Activated CD4-positive, alpha-beta T cell treated with anti-CD3 and anti-CD28 coated beads for 24 hours (primary cell): ENCODE data around the gene DAZAP1.
"Not testable (repeated sequence)": the region's sequence is repeated elsewhere in the genome, so short reads cannot be mapped to it uniquely, and the experiment has no call there.

ENCODE experiments used
- DNase-seq, 2 donors: peaks; one replicate each; pipeline ENCODE4 v3.0.0-alpha.2; 2020; ENCODE audit warnings: low read depth in 2 of 2

DAZAP1 gene

DNA sequence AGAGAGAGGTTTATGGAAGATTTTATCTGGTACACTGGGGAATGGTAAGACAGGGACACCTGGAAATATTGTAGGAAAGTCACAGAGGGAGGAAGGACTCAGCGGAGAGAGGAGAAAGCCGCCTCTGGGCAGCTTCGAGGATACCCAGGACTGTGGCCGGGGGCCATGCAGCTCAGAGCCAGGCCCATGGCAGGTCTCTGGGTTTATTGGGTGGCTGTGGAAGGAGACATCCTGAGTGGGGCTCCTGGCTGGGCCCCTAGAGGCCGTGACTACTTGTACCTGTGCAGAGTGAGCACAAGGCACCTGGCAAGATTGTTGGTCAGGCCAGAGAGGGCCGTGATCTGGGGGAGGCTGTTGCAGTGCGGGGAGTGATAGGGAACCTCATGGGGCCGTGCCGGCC, 3.4 kb downstream of the DAZAP1 start:
- DNase-seq, result no peak

DNA sequence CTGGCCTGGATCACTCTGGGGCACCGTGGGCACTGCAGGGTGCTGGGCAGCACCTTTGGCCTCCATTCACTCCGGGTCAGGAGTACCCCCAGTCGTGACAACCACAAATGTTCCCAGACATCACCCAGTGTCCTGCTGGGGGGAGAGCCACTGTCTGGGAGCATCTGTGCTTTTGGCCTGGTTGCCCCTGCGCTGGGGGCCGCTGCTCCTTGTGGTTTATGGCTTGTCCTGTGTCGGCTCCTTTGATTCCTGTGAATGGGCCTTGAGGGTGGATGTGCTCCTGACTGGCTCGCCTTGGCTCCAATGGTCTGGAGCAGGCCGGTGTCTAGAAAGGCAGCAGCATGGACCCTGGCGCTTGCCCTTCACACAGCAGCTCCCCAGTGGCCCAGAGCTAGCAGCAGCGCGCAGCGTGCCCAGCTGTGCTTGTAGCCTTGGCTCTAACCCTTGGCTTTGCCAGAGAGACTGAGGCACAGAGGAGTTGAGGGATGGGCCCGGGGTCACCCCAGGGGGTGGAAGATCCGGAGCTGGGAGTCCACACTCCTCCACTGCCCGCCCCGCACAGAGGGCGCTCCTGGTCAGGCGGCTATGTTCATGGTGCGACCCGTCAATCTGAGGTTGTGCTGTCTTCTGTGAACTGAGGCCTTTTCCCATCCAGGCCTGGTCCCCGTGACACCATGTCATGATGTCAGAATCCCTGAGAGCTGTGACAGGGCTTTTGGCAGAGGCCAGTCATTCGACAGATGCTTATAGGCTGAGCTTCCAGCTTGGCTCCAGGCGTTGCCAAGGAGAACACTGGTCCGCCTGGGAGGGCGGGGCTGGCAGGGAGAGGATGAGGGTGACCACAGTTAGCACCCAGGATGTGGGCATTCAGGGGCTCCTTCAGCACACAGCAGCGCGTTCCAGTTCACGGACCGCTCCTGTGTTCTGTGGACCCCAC, 4.1 kb downstream of the DAZAP1 start:
- no peak for DNase-seq

DNA sequence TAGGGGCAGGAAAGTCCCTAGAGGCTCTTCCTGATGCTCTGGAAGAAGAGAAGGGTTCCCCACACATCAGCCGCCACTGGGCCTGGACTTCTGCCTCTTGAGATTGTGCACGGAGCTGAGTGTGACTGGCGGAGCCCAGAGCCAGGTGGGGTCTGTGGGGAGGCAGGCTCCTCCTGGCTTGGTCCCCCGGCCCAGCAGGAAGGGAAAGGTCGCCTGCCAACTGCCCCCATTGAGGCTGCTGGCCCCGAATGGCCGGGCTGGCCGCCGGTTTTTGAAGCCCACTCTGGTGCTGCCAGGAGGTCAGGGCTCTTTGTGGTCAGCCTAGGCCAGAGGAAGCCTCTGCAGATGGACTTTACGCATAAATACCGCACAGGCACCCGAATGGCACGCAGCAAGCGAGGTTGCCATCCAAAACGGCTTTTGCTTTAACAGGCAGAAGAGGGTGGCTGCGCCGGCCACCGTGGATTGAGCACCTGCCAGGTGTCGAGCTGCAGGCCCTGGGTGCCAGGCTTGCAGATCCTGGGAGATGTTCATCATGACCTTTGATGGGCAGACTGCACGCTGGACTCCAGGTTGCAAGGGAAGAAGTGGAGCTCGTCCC, 5.0 kb downstream of the DAZAP1 start:
- DNase-seq, result no peak

DNA sequence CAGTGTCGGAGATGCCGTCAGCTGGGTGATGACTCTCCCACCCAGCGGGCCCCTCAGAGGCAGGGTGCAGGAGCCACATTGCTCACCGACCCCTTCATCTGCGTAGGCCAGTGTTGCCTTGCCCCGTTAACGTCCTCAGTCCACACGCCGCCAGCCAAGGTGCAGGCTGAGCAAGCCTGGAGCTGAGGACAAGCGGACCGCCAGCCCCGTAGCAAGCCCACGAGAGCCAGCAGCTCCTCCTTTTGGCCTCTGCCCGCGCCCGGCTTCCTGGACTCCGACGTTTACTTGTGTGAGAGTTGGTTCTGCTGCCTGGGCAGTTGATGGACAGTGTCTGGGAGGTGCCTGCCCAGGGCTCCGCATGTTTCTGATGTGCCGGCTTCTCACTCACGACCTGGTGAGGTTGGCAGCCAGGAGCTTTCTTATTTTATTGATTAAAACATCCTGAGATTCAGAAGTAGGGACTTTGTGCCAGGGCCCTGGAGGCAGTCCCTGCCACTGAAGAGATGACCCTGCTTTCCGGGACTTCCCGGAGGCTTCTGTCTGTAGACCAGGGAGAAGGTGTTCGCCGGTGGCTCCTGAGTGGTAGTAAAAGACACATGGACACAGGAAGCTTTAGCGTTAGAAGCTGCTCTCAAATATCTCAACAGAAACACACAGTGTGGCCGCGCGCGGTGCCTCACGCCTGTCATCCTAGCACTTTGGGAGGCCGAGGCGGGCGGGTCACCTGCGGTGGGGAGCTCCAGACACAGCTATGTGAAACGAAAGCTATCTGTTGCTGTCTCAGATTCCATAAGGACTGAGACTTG, 5.8 kb downstream of the DAZAP1 start:
- DNase-seq, result no peak

DNA sequence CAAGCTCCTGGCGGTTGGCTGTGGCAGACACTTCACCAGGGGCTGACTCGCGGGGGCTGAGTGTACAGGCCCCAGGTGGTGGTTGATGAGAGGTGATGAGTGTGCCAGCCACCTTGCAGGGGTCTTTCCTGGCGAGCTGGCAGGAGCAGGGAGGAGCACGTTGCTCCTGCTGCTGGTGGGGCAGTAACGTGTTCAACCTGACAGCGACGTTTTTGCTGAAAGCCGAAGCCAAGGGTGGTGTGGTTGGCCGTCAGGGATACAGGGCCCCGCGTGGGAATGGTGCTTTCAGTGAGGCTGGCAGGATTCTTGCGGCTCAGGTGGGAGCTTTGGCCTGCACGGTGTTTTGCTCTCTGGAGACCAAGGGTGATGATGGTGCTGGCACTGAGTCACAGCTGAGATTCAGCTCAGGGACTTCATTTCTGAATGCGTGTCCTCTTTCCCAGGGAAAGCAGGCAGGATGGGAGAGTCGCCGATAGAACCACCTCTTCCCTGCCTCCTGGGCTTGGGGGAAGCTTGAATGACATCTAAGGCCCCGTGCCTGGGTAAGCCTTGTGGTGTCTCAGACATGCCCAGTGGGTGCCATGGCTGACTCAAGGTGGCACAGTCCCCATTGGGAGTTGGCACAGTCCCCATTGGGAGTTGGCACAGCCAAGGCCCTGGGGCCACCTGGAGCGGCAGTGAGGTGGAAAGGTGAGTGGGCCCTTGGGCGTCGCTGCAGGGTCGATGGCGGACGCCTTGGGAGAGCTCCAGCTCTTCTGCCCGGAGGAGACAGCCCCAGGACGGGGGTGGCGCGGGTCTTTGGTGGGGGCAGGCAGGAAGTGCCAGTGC, 8.8 kb downstream of the DAZAP1 start:
- DNase-seq, result no peak

DNA sequence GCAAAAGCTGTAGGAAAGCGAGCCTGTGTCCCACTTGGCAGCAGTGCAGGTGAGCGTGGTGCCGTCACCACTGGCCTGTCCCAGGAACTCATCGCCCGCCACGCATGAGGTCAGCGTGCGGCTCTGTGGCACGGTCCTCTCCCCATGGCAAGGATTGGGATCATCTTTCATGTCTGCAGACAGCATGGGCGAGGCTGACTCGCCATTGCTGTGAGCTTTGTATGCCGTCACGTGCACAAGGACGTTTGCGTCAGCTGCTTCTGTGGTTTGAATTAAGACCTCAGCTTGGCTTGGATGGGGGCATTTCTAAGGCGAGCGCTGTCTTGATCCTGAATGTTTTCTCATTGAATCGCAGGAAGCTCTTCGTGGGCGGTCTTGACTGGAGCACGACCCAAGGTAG, 9.8 kb downstream of the DAZAP1 start:
- no peak for DNase-seq

DNA sequence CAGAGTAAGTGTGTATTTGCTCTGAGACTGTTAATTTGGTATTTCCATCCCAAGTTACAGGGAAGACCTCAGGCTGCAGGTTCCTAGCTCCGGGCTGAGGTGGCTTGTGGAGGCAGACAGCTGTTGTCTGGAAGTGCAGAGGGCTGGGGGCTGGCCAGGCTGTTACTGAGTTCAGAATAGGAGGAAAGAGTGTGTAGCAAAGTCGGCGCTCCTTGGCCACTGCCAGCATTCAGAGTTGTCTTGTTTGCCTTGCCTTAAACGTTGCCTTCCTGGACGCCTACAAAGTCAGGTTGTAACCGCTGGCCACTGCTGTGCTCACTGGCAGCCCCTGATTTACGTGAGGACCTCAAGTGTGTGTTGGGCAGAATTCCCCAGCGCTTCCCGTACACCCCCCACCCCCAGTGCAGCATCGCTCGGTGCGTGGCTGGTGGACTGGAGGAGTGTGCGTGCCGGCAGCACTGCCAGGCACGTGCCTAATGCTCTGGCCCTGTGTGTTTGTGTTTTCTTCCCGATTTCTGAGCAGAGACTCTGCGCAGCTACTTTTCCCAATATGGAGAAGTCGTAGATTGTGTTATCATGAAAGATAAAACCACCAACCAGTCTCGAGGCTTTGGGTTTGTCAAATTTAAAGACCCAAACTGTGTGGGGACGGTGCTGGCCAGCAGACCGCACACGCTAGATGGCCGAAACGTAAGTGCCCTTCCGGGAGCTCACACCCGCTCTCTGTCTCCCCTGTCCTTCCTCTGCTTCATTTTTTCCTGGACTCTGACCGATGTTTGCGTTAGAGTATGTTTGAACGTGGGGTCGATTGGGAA, 10.5 kb downstream of the DAZAP1 start:
- DNase-seq, result no peak

DNA sequence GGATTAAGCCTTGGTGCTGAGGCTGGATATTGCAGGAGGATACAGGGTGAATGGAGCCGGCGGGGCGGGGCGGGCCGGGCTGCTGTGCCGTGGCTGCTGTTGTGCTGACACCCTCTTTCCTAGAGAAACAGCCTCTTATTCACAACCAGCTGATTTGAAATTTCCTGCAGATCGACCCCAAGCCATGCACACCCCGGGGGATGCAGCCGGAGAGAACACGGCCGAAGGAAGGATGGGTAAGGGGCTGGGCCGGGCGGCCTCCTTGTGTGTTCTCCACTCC, 11.1 kb downstream of the DAZAP1 start:
- no peak for DNase-seq

DNA sequence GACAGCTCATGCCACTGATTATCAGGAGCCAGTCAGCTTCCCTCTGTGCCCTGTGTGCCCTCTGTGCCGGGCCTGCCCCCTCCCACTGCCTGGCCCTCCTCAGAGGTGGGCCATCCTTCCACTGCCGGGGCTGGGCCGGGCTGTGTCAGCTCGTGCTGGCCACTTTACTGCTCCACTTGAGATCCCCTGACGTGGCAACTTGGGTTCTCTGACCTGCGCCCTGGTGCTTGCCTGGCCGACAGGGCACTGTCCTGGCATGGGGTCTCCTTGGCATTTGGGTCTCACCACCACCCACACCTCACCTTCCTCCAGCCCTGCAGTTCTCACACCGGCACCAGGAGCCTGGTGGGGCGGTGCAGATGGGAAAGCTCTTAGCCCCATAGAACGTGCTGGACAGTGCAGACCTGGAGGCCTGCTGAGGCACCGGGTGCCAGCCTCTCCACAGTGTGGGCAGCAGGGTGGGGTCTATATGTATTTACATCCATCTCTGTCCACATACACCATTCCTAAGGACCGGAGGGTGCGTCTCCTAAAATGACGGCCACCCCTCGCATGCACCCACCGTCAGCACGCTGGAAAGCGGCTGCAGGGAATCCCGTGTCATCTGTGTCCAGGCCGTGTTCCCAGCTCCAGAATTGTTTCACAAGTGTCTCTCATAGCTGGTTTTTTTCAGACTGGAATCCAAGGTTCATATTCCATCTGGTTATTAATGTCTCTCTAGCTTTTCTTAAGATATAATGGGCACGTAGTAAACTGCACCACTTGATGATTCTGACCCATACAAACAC, 11.8 kb downstream of the DAZAP1 start:
- DNase-seq, result no peak

DNA sequence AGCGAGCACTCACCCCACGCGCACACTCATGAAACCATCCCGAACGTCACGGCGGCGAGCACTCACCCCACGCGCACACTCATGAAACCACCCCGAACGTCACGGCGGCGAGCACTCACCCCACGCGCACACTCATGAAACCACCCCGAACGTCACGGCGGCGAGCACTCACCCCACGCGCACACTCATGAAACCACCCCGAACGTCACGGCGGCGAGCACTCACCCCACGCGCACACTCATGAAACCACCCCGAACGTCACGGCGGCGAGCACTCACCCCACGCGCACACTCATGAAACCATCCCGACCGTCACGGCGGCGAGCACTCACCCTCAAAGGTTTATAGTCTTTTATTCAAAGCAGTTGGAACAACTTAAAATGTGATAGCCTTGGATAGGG, 12.7 kb downstream of the DAZAP1 start:
- DNase-seq, result not testable (repeated sequence)

DNA sequence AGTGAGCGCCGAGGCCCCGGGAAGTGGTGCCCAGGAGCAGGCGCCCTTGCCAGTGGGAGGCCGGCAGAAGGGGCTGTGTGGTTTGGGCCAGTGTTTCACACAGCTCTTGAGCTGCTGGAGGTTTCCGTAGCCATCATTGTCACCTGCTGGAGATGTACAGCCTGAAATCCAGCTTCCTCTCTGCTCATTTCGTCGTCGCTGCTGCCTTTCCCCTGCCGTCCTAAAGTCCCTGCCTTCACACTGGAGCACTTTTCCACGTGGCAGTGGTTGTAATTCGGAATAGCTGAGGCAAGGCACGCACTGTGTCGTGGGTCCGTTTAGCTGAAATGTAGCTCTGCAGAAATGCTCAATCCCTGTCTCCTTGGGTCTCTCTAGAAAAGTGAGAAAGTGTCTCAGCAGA, 13.2 kb downstream of the DAZAP1 start:
- no peak for DNase-seq

DNA sequence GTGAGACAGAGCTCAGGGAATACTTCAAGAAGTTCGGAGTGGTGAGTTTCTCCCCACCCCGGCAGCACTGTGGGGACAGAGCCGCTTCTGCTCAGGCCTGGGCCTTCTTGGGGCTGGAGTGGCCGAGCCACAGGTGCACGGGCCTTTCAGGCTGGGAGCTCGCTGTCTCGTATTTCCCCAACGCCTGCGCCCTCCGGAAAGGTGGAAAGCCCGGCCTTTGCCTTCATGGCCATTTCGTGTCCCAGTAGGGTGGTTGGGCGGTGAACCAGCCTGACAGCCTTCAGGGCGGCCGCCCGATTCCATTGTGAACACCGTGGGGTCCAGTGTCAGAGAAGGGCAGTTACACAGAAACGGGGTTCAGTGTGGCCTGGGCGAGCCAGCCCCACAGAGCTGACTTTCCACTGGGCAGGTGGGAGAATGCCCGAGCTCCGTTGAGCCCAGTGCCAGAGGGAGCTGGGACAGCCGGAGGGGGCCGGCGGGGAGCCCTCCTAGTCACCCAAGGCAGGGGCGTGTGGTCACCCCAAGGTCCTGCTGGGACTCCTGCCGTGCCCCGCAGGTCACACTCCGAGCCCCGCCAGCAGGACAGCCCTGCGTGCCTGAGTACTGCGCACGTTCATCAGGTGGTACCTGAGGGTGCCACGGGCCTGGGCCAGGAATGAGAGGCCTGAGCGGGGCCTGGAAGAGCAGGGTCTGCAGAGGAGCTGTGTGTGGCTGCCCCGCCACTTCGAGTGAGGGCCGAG, 14.0 kb downstream of the DAZAP1 start:
- DNase-seq, result no peak

DNA sequence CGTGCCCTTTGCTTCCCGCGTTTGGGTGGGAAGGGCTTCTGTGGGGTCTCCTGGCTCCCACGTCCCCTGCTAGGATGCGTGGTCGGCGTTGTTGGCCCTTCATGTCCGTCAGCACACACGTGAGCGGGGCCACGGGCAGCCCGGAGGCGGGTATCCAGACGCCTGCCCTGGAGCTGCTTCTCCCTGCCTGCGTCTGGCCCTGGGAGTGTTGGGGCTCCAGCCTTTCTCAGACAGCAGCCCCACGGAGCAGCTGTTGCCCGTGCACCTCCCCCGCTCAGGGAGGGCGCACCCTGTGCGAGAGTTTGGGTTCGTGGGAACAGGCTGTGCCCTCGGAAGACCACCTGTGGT, 14.5 kb downstream of the DAZAP1 start:
- DNase-seq, result no peak

DNA sequence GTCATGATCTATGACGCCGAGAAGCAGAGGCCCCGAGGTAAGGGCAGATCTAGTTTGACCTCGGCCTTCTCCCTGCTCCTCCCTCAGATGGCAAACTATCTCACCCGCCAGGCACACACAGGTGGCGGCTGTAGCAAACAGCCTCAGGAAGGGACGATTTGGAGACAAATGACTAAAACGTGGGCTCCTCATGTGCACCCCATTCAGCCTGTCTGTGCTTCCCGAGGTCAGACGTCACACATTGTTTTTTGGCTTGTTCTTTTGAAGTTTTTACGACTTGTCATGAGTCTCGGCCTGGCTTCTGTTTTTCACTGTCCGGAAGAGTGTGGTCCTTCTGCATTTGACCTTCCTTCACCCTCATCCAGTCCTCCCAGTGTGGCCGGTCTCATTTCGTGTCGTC, 15.0 kb downstream of the DAZAP1 start:
- DNase-seq, result no peak

DNA sequence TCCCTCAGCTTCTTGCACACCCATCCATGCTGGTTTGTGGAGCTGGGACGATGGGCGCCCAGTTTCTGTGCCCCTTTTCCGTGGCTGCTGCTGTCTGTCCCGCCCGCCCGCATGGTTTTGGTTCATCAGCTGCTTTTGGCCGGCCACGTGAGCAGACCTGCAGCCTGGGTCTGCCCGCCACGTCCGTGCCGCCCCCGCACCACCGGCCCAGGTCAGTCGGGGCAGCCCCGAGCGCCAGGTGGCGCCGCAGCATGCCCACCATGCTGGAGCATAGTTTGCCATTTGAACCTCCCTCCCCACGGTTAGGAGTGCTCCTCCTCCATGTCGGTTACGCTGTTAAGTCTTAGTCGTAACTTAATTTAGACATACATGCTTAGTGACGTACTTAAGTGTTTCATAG, 15.6 kb downstream of the DAZAP1 start:
- no peak for DNase-seq

DNA sequence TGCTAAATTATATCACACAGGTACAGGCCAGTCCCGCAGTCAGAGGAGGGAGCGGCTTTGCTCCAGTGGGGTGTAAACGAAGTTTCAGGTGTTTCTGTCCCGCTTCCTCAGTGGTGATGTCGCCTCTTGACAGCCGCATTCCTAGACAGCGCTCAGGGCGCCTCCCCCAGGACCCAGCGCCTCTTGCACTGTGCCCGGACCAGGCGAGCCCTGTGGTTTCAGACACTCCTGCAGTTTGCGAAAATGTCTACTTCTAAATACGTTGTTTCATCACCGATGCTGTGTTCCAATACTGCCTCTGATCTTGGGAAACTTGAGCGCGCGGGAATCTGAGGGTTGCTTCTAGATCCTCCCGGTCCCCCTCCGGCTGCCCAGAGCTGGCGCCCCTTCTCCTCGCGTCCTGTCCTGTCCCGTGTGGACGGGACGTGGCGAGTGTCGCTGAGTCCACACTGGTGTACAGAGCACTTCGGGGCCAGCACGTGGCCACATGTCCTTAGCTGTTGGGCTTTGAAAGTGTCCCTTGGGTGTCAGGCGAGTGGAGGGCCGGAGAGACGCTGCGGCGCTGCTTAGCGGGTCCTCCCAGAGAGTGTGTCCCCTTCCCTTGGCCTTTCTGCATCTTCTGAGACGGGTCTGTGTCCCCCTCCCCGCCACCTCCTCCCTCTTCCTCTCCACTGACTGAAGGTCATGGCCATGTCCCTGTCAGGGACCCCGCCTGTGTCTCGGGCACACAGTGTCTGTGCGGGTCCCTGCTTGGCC, 16.2 kb downstream of the DAZAP1 start:
- no peak for DNase-seq

DNA sequence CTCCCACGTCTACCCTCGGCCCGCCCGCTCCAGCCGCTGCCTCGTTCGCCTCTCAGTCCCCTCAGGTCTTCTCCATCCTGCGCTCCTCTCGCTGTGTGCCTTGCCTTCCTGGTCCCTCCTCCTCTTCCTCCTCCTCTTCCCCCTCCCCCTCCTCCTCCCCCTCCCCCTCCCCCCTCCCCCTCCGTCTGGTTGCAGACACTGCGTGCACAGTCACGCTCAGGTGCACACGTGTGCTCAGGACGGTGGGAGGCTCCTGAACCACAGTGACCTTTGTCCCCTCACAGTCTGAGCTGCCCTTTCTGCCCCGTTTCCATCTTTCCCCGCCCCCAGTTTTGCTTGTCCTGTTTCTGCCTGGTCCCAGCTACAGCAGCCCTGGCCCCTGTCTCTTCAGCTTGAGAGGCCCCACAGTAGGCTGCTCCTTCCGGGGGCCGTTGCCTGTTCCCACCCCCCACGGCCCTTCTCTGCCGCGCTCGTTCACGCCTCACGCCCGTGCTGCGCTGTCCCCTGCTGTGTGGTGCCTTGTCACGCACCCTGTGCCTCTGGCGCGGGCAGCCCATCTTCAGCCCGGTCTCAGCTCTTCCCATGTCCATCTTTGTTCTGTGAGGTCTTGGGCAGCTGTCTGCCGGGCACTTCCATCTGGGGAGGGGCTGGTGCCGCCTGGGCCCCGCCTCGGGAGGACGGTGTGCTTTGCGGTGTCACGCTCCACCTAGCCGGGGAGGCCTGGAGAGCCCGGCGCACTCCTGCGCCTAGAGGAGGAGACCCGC, 17.0 kb downstream of the DAZAP1 start:
- no peak for DNase-seq
